Adrenal gland (tissue), 5 donors: ENCODE measurements around the gene FURIN.

Experiments used
- POLR2A ChIP-seq, 2 donors: fragments of 450-650 bp; IDR thresholded peaks; one replicate each; pipeline ENCODE4 v1.6.1; 2017; ENCODE audit warnings: antibody characterized with exemption in 2 of 2, mild to moderate bottlenecking in 2 of 2, moderate library complexity in 1 of 2
- TF ChIP-seq, protein P1 (sequence below), 6 experiments: fragments of 450-650 bp in 4 of 6; fragments of 200-600 bp in 2 of 6; sonication (generic) in 1 of 6; IDR thresholded peaks; 1 replicate in 5 of 6; 2 replicates in 1 of 6; pipeline versions ENCODE4 v1.5.1 to v1.8.0; 2016 to 2021; ENCODE audit warnings: antibody characterized with exemption in 6 of 6, mild to moderate bottlenecking in 2 of 6, moderate library complexity in 1 of 6
- donor health status: DM: no; HTN: no; CAD: no.

DNA sequence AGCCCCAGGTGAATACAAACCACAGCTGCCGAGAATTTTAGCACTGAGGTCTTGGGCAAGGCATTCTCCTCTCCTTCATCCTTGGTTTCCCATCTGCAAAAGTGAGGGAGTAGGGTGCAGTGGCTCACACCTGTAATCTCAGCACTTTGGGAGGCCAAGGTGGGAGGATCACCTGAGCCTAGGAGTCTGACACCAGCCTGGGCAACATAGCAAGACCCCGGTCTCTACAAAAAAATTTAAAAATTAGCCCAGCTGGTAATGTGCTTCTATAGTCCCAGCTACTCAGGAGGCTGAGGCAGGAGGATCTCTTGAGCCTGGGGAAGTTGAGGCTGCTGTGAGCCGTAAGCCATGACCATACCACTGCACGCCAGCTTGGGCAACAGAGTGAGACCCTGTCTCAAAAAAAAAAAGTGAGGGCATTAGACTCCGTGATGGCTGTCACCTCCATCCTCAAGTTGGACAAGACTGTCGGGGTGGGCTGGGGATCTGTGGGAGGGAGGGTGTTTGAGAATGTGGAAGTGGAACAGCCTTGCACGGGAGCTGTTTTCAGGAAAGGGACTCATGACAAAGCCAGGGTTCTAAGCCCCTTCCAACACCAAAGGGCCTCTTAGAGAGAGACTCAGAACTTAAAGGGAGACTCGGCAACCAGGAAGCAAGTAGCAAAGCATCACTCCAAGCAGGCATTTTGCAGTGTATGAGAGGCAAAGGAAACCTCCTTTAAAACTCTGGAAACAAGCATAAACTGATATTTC, 46.0 kb upstream of the FURIN start:
- TF ChIP-seq, protein P1, sequence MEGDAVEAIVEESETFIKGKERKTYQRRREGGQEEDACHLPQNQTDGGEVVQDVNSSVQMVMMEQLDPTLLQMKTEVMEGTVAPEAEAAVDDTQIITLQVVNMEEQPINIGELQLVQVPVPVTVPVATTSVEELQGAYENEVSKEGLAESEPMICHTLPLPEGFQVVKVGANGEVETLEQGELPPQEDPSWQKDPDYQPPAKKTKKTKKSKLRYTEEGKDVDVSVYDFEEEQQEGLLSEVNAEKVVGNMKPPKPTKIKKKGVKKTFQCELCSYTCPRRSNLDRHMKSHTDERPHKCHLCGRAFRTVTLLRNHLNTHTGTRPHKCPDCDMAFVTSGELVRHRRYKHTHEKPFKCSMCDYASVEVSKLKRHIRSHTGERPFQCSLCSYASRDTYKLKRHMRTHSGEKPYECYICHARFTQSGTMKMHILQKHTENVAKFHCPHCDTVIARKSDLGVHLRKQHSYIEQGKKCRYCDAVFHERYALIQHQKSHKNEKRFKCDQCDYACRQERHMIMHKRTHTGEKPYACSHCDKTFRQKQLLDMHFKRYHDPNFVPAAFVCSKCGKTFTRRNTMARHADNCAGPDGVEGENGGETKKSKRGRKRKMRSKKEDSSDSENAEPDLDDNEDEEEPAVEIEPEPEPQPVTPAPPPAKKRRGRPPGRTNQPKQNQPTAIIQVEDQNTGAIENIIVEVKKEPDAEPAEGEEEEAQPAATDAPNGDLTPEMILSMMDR (IDR thresholded peaks at IDR 0.05): no peak
- no peak for TF ChIP-seq POLR2A (IDR thresholded peaks at IDR 0.05)
